Measurements from ENCODE around the gene CUX1. TPM values are rescaled to one million over a fixed set of nuclear protein-coding genes. Genes with fewer than 3 reads are reported as not detected.

CUX1 gene
- total RNA-seq, 4 donors from 2014 or later, result 42.8 to 59.0 (median 47.4) TPM

DNA sequence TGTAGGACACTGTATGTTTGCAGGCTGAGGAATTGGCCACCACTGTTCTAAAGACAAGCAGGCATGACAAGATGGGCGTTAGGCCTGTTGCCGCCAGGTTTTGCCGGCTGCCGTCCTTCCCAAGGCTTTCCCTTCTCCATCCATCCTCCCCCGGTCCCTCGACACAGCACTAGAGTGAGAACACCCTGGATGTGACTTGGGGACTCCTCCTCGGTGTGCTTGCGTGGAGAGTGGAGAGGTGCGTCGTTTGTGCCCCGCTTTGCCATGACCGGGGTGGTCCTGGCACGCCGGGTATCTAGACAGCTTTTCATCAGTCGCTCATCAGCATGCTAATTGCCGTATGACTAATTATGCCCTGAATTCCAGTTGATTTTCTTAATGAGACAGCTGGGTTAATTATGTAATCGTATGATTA is 262.6 kb downstream of the CUX1 start:
- TF ChIP-seq CTCF (IDR thresholded peaks at IDR 0.05; ENCODE audit: low read depth), result no peak

DNA sequence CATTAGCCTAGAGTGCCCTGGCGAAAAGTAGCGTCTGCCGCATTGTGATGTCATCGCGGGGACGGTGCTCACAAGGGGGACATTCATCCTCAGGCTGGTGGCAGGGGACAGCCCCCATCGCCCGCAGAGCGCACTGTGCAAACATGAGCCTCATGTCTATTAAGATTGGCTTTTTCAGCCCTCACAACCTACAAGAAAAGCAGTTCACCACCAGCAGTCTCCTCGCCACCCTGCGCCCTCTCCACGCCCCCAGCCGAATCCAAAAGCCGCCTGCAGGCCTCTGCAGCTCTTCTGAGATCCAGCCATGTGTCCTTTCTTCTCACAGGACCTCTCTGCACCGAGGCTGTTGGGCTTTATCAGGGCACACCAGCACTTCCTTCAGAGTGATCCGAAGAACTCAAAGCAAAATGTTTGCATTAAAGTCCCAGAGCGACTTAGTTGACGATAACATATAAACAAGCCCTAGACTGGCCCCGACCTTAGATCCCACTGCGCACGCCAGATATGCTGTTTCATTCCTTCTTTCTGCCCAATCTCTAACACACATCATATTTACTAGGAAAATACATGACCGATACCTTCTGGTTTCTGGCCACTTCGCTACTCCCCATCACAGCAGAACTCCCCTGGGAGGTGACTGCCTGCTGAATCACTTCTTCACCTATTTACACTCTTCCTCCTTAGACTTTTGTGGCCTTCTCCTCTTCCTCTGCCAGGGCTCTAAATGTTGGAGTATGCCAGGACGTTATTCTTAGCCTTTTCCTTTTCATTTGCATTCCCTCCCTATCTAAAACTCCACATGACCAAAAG is 263.2 kb downstream of the CUX1 start:
- no peak for TF ChIP-seq CTCF (IDR thresholded peaks at IDR 0.05; ENCODE audit: low read depth)

GRCh38 chr7:102081244-102081627 is 263.8 kb downstream of the CUX1 start:
- no peak for TF ChIP-seq CTCF (IDR thresholded peaks at IDR 0.05; ENCODE audit: low read depth)

GRCh38 chr7:102082693-102083368 is 265.4 kb downstream of the CUX1 start:
- no peak for TF ChIP-seq CTCF (IDR thresholded peaks at IDR 0.05; ENCODE audit: low read depth)

DNA sequence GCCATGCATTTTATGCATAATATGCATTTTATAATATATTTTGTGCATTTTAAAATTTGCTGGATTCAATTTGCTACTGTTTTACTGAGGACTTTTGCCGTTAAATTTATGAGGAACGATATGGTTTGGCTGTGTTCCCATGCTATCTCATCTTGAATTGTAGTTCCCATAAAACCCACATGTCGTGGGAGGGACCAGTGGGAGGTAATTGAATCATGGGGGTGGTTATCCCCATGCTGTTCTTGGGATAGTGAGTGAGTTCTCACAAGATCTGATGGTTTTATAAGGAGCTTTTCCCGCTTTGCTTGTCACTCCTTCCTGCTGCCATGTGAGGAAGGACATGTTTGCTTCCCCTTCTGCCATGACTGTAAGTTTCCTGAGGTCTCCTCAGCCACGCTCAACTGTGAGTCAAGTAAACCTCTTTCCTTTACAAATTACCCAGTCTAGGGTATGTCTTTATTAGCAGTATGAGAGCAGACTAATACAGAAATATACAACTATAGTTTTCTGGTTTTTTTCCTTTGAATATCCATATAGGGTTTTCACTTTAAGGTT is 267.9 kb downstream of the CUX1 start:
- no peak for TF ChIP-seq CTCF (IDR thresholded peaks at IDR 0.05; ENCODE audit: low read depth)

- no peak for TF ChIP-seq CTCF (IDR thresholded peaks at IDR 0.05; ENCODE audit: low read depth)
Measured at GRCh38 chr7:102089175-102090098, 272.0 kb downstream of the CUX1 start.

Measured in subcutaneous adipose tissue (tissue), 4 donors.